Breast epithelium (tissue), 3 donors: ENCODE data around the gene HMSD.

Experiments
- CTCF ChIP-seq, 3 donors: fragments of 450-650 bp; IDR thresholded peaks; one replicate each; pipeline ENCODE4 v1.5.1; 2016 to 2017; ENCODE audit warnings: antibody characterized with exemption in 3 of 3, mild to moderate bottlenecking in 3 of 3, moderate library complexity in 3 of 3
- POLR2AphosphoS5 ChIP-seq, 3 donors: sonication (generic); formaldehyde crosslinking; IDR thresholded peaks; one replicate each; pipeline ENCODE4 v1.6.1; 2017; ENCODE audit warnings: antibody characterized with exemption in 3 of 3

GRCh38 chr18:63975628-63976027, 26.5 kb downstream of the HMSD start:
- TF ChIP-seq CTCF (IDR thresholded peaks at IDR 0.05) (no peak), POLR2AphosphoS5 (IDR thresholded peaks at IDR 0.05) (no peak)
